Mucosa of rectum (tissue), 2 donors: ENCODE data around the gene ADORA3.

Experiments used
- H3K27ac ChIP-seq, 2 donors: one replicate each; pipeline ENCODE4 v1.7.0; 2013; ENCODE audit warnings: inconsistent platforms in 2 of 2, low read depth in 2 of 2, low read length in 2 of 2
- H3K27me3 ChIP-seq, 2 donors: one replicate each; pipeline ENCODE4 v1.7.0; 2013; ENCODE audit warnings: low read length in 2 of 2; ENCODE audit not compliant: control insufficient read depth in 2 of 2, insufficient read depth in 2 of 2
- H3K36me3 ChIP-seq, 2 donors: one replicate each; pipeline ENCODE4 v1.7.0; 2013; ENCODE audit warnings: low read length in 2 of 2; ENCODE audit not compliant: control insufficient read depth in 2 of 2, insufficient read depth in 2 of 2
- H3K4me1 ChIP-seq, 2 donors: one replicate each; pipeline ENCODE4 v1.7.0; 2013; ENCODE audit warnings: low read length in 2 of 2, mild to moderate bottlenecking in 1 of 2; ENCODE audit not compliant: control insufficient read depth in 2 of 2, insufficient read depth in 2 of 2
- H3K4me3 ChIP-seq, 2 donors: one replicate each; pipeline ENCODE4 v1.7.0; 2013; ENCODE audit warnings: low read length in 2 of 2
- H3K9ac ChIP-seq, 2 donors: one replicate each; pipeline ENCODE4 v1.7.0; 2013; ENCODE audit warnings: low read length in 2 of 2, low read depth in 1 of 2, mild to moderate bottlenecking in 1 of 2
- H3K9me3 ChIP-seq, 2 donors: one replicate each; pipeline ENCODE4 v1.7.0; 2013; ENCODE audit warnings: low read length in 2 of 2; ENCODE audit not compliant: control insufficient read depth in 2 of 2
- donor health status: healthy.
- donor health status: Normal muscosa, but diverticular disease.

Gene ADORA3

GRCh38 chr1:111490220-111490619 is 13.2 kb downstream of the ADORA3 start:
- H3K27ac ChIP-seq: peak overlapping the region; percentile 24 to 48
- H3K4me3 ChIP-seq: no peak overlapping the region
- no peak overlapping the region for H3K9ac ChIP-seq
- H3K4me1 ChIP-seq: no peaks in the 10 kb centered on the region
- H3K36me3 ChIP-seq: no peaks in the 10 kb centered on the region
- no peaks in the 10 kb centered on the region for H3K9me3 ChIP-seq
- no peaks in the 10 kb centered on the region for H3K27me3 ChIP-seq

GRCh38 chr1:111489604-111490003 is 13.8 kb downstream of the ADORA3 start:
- Histone ChIP-seq H3K9ac (no peak overlapping the region), H3K36me3 (no peaks in the 10 kb centered on the region), H3K9me3 (no peaks in the 10 kb centered on the region), H3K4me1 (no peaks in the 10 kb centered on the region), H3K4me3 (no peak overlapping the region), H3K27ac (peak overlapping the region; percentile 48 to 51), H3K27me3 (no peaks in the 10 kb centered on the region)

- Histone ChIP-seq H3K27me3 (no peaks in the 10 kb centered on the region), H3K4me3 (no peak overlapping the region), H3K9me3 (no peaks in the 10 kb centered on the region), H3K4me1 (no peaks in the 10 kb centered on the region), H3K36me3 (no peaks in the 10 kb centered on the region), H3K9ac (no peak overlapping the region), H3K27ac (peak overlapping the region in 1 of 2 donors; percentile 24)
Observed at GRCh38 chr1:111488669-111489068, 14.8 kb downstream of the ADORA3 start.

GRCh38 chr1:111487133-111487532 is 16.3 kb downstream of the ADORA3 start:
- Histone ChIP-seq H3K4me1 (no peaks in the 10 kb centered on the region), H3K27me3 (no peaks in the 10 kb centered on the region), H3K36me3 (no peaks in the 10 kb centered on the region), H3K4me3 (no peak overlapping the region), H3K27ac (no peak overlapping the region), H3K9ac (no peak overlapping the region), H3K9me3 (no peaks in the 10 kb centered on the region)

GRCh38 chr1:111486431-111486830 is 17.0 kb downstream of the ADORA3 start:
- Histone ChIP-seq H3K27me3 (no peaks in the 10 kb centered on the region), H3K4me1 (no peaks in the 10 kb centered on the region), H3K9me3 (no peaks in the 10 kb centered on the region), H3K9ac (no peak overlapping the region), H3K36me3 (no peaks in the 10 kb centered on the region), H3K4me3 (no peak overlapping the region), H3K27ac (no peak overlapping the region)

GRCh38 chr1:111484391-111485026 is 18.9 kb downstream of the ADORA3 start:
- Histone ChIP-seq H3K4me1 (no peaks in the 10 kb centered on the region), H3K4me3 (no peak overlapping the region), H3K27me3 (no peaks in the 10 kb centered on the region), H3K9me3 (no peaks in the 10 kb centered on the region), H3K27ac (no peak overlapping the region), H3K9ac (no peak overlapping the region), H3K36me3 (no peaks in the 10 kb centered on the region)

- Histone ChIP-seq H3K4me3 (no peak overlapping the region), H3K36me3 (no peaks in the 10 kb centered on the region), H3K9me3 (no peaks in the 10 kb centered on the region), H3K4me1 (no peaks in the 10 kb centered on the region), H3K9ac (no peak overlapping the region), H3K27ac (no peak overlapping the region), H3K27me3 (no peaks in the 10 kb centered on the region)
Observed at GRCh38 chr1:111483876-111484275, 19.6 kb downstream of the ADORA3 start.

GRCh38 chr1:111483166-111483565 is 20.3 kb downstream of the ADORA3 start:
- no peak overlapping the region for H3K27ac ChIP-seq
- H3K27me3 ChIP-seq: no peaks in the 10 kb centered on the region
- no peak overlapping the region for H3K9ac ChIP-seq
- no peaks in the 10 kb centered on the region for H3K4me1 ChIP-seq
- H3K9me3 ChIP-seq: no peaks in the 10 kb centered on the region
- H3K4me3 ChIP-seq: no peak overlapping the region
- no peaks in the 10 kb centered on the region for H3K36me3 ChIP-seq

- Histone ChIP-seq H3K9me3 (no peaks in the 10 kb centered on the region), H3K27me3 (no peaks in the 10 kb centered on the region), H3K4me3 (no peak overlapping the region), H3K27ac (no peak overlapping the region), H3K9ac (no peak overlapping the region), H3K4me1 (no peaks in the 10 kb centered on the region), H3K36me3 (no peaks in the 10 kb centered on the region)
Observed at GRCh38 chr1:111481387-111482221, 21.8 kb downstream of the ADORA3 start.

- H3K4me1 ChIP-seq: no peaks in the 10 kb centered on the region
- H3K9me3 ChIP-seq: no peaks in the 10 kb centered on the region
- H3K27ac ChIP-seq: no peak overlapping the region
- no peaks in the 10 kb centered on the region for H3K36me3 ChIP-seq
- H3K27me3 ChIP-seq: no peaks in the 10 kb centered on the region
- H3K9ac ChIP-seq: no peak overlapping the region
- H3K4me3 ChIP-seq: no peak overlapping the region
Observed at GRCh38 chr1:111480674-111481073, 22.8 kb downstream of the ADORA3 start.
